ENCODE results near the gene MRPL34. TPM values are rescaled to one million over a fixed set of nuclear protein-coding genes. Genes with fewer than 3 reads are reported as not detected.

The MRPL34 gene
- total RNA-seq, 1 donor = 34.3 TPM

DNA sequence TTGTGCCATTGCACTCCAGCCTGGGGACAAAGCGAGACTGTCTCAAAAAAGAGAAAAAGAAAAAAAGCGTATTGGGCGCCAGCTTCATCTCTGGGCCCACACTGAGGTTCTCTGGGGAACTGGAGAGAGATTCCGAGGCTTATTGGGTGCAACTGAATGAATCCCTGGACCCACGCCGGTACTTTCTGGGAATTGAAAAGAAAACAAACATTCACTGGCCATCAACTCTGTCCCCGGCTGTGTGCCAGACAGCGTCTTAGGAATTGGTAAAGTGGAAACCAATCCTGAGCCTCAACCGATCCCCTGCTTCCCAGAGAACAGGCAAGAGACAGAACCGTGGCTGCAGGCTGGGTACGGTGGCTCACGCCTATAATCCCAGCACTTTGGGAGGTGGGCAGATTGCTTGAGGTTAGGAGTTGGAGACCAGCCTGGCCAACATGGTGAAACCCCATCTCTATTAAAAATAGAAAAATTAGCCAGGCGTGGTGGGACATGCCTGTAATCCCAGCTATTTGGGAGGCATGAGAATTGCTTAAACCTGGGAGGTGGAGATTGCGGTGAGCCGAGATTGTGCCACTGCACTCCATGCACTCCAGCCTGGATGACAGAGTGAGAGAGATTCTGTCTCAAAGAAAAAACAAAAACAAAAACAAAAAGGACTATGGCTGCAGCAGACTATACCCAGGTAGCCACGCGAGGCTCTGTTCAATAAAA lies 20.4 kb downstream of the MRPL34 start:
- DNase-seq (ENCODE audit: low read depth) = peak; percentile 75

DNA sequence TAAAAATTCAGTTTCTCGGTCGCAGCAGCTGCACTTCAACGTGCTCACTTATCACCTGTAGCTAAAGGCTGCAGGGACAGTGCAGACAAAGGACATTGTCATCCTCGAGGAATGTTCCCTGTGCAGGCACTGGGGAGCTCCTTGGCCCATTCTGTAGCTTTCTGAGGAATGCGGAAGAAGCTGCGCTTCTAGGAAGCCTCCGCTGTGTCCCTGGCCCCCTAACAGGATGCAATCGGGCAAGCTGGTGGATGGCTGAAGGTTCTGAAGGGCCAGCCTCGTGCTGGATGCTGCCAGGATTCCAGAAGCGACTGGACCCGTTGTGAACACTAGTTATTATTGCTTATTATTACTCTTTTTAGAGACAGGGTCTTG lies 20.9 kb downstream of the MRPL34 start:
- no peak for DNase-seq (ENCODE audit: low read depth)
- no peak overlapping the region for H3K4me3 ChIP-seq (ENCODE audit: low read depth, low read length)
- TF ChIP-seq, protein P1, sequence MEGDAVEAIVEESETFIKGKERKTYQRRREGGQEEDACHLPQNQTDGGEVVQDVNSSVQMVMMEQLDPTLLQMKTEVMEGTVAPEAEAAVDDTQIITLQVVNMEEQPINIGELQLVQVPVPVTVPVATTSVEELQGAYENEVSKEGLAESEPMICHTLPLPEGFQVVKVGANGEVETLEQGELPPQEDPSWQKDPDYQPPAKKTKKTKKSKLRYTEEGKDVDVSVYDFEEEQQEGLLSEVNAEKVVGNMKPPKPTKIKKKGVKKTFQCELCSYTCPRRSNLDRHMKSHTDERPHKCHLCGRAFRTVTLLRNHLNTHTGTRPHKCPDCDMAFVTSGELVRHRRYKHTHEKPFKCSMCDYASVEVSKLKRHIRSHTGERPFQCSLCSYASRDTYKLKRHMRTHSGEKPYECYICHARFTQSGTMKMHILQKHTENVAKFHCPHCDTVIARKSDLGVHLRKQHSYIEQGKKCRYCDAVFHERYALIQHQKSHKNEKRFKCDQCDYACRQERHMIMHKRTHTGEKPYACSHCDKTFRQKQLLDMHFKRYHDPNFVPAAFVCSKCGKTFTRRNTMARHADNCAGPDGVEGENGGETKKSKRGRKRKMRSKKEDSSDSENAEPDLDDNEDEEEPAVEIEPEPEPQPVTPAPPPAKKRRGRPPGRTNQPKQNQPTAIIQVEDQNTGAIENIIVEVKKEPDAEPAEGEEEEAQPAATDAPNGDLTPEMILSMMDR (IDR thresholded peaks at IDR 0.05; ENCODE audit: insufficient read depth, low read length) = no peak

More for the DNA sequence above, 20.4 kb downstream of the MRPL34 start:
- TF ChIP-seq, protein P1 (IDR thresholded peaks at IDR 0.05; ENCODE audit: insufficient read depth, low read length) = no peak
- H3K4me3 ChIP-seq (ENCODE audit: low read depth, low read length) = no peak overlapping the region

DNA sequence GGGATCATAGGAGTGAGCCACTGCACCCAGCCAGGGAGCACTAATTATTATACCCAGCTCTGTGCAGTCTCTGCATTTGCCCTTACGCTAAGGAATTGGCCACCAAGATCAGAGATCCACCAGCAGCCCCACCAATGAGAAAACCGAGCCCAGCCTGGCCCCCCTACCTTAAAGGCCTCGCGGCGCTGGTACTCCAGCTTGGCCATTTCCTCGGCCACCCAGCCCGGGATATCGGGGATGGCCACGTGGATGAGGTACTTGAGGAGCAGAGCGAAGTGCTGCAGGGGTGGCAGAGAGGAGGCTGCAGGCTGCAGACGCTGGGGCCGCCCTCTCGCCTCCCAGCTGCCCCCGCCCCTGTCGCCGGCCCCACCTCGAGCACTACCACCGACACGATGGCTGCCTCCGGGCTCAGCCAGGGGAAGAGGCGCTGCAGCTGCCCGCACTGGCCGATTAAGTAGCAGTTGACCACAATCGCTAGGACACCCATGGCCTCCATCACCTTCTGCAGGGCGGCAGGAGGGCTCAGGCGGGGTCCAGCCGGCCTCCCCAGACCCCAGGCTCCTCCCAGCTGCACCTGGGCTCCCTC lies 21.5 kb downstream of the MRPL34 start:
- DNase-seq (ENCODE audit: low read depth) = no peak
- TF ChIP-seq, protein P1 (IDR thresholded peaks at IDR 0.05; ENCODE audit: insufficient read depth, low read length) = no peak
- no peak overlapping the region for H3K4me3 ChIP-seq (ENCODE audit: low read depth, low read length)

DNA sequence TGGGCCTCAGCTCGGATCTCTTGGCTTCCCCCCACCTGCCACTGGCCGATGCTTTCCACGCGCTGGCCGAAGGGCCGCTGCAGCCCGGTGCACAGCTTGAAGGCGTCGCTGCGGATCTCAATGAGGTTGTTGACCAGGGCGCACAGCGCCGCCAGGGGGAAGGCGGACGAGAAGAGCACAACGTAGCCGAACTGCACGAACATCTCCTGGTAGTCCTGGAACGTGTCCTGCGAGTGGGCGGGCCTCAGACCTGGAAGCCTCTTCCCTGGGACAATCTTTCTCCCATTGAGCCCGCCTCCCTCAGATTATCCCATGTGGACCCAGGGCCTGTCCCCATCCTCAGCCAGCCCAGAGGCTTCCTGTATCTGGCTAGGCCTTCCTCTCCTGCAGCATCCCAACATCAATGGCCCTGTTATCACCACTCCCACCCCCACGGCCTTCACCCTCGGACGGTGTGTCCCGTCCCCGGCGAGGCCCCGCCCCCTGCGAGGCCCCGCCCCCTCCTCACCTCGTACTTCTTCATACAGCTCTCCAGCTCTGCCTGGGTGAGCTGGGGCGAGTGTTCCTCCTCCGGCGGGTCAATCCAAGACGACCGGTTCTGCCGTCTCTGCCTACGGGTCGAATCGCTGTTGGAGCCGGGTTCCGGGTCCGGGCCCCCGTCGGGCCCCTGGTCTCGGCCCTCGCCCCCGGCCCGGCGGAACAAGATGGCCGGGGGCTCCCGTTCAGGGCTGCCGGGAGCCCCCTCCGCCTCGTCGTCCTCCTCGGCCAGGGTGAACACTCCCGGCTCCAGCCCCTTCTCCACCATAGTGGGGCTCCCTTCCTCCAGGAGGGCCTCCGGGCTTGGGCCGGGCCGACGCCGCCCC lies 22.2 kb downstream of the MRPL34 start:
- no peak for DNase-seq (ENCODE audit: low read depth)
- TF ChIP-seq, protein P1 (IDR thresholded peaks at IDR 0.05; ENCODE audit: insufficient read depth, low read length) = no peak

DNA sequence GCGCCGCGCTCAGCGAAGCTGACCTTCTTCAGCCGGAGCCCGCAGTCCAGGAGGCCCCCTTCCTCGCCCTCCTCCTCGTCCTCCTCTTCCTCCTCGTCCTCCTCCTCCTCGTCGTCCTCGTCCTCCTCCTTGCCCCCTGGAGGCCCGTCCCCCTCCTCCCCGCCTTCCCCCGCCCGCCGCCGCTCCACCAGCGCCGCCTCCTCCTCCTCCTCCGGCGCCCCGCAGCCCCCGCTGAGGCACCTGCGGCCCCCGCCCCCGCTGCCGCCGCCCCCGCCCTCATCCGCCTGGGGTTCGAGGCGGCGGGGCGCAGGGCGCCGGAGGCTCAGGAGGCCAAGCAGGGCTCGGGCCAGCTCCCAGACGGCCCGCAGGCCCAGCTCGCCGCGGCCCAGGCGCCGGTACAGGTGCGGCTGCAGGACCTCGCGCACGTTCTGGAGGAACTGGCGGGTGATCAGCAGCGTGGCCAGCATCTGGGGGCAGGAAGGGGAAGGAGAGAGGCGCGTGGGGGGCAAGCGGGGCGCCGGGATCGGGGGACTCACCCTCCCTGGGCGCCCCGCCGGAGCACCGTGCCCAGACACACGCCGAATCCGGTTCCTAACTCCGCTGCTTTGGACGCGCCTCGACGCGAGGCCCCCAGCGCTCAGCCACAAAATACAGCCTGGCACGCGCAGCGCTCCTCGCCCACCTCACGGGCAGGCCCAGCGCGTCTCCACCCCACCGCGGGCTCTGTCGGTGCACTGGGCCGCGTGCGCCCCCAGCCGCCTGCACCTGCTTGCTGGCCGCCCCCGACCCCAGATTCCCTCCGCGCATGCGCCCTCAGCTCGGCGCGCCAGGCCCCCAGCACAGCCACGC lies 23.1 kb downstream of the MRPL34 start:
- no peak overlapping the region for H3K4me3 ChIP-seq (ENCODE audit: low read depth, low read length)
- no peak for DNase-seq (ENCODE audit: low read depth)
- TF ChIP-seq, protein P1 (IDR thresholded peaks at IDR 0.05; ENCODE audit: insufficient read depth, low read length) = no peak

More for the DNA sequence above, 22.2 kb downstream of the MRPL34 start:
- H3K4me3 ChIP-seq (ENCODE audit: low read depth, low read length) = no peak overlapping the region

Data from fibroblast of the aortic adventitia (primary cell).